Medulla oblongata (tissue), 1 donor: ENCODE data around the gene ADAMTS19.
"Not testable (repeated sequence)": the region's sequence is repeated elsewhere in the genome, so short reads cannot be mapped to it uniquely, and the experiment has no call there.

Source experiments
- DNase-seq: peaks from one replicate; pipeline ENCODE4 v3.0.0-alpha.2; 2015; ENCODE audit errors: extremely low spot score

The ADAMTS19 gene

GRCh38 chr5:129459777-129460671 is at the start of gene ADAMTS19:
ADAMTS19 (plus strand) TSS chr5:129460298; CDS start chr5:129460392, 94 bp downstream.
- DNase-seq: peak; percentile 20

- no peak for DNase-seq
Measured at GRCh38 chr5:129410488-129410887, 49.6 kb upstream of the ADAMTS19 start.

GRCh38 chr5:129412721-129413120 is 47.4 kb upstream of the ADAMTS19 start:
- no peak for DNase-seq

- DNase-seq: no peak
Measured at GRCh38 chr5:129413570-129413969, 46.5 kb upstream of the ADAMTS19 start.

- DNase-seq: no peak
Measured at GRCh38 chr5:129419292-129419691, 40.8 kb upstream of the ADAMTS19 start.

- no peak for DNase-seq
Measured at GRCh38 chr5:129425031-129425430, 35.1 kb upstream of the ADAMTS19 start.

- no peak for DNase-seq
Measured at GRCh38 chr5:129426071-129426470, 34.0 kb upstream of the ADAMTS19 start.

- not testable (repeated sequence) for DNase-seq
Measured at GRCh38 chr5:129428636-129429035, 31.5 kb upstream of the ADAMTS19 start.

- no peak for DNase-seq
Measured at GRCh38 chr5:129431406-129431805, 28.7 kb upstream of the ADAMTS19 start.

- DNase-seq: no peak
Measured at GRCh38 chr5:129438322-129438721, 21.8 kb upstream of the ADAMTS19 start.

- no peak for DNase-seq
Measured at GRCh38 chr5:129440424-129440823, 19.7 kb upstream of the ADAMTS19 start.

GRCh38 chr5:129441096-129441495 is 19.0 kb upstream of the ADAMTS19 start:
- DNase-seq: no peak

GRCh38 chr5:129445379-129445778 is 14.7 kb upstream of the ADAMTS19 start:
- no peak for DNase-seq

GRCh38 chr5:129447968-129448367 is 12.1 kb upstream of the ADAMTS19 start:
- DNase-seq: no peak

- no peak for DNase-seq
Measured at GRCh38 chr5:129448654-129449053, 11.4 kb upstream of the ADAMTS19 start.

GRCh38 chr5:129454461-129454860 is 5.6 kb upstream of the ADAMTS19 start:
- no peak for DNase-seq

GRCh38 chr5:129459450-129459776 is 685 bp upstream of the ADAMTS19 start:
- DNase-seq: no peak

- no peak for DNase-seq
Measured at GRCh38 chr5:129460672-129460935, 506 bp downstream of the ADAMTS19 start.

GRCh38 chr5:129460936-129461710 is 1.0 kb downstream of the ADAMTS19 start:
- no peak for DNase-seq

- DNase-seq: no peak
Measured at GRCh38 chr5:129461711-129462332, 1.7 kb downstream of the ADAMTS19 start.

GRCh38 chr5:129465776-129466344 is 5.8 kb downstream of the ADAMTS19 start:
- DNase-seq: no peak

GRCh38 chr5:129474544-129474943 is 14.4 kb downstream of the ADAMTS19 start:
- DNase-seq: no peak
